GM23338 (cell line): ENCODE results near the gene SFSWAP. TPM values are rescaled to one million over a fixed set of nuclear protein-coding genes. Genes with fewer than 3 reads are reported as not detected.

Source experiments
- ATAC-seq: fragments of 200-7000 bp; cut with Tn5 transposase; 3 replicates; pipeline ENCODE4 v1.9.1; 2020
- DNase-seq: peaks from one replicate; pipeline ENCODE4 v3.0.0-alpha.2; 2015; ENCODE audit warnings: low spot score
- H2AFZ ChIP-seq: fragments of 200-600 bp; sonication (generic); 2 replicates; pipeline ENCODE4 v1.8.0; 2016; ENCODE audit warnings: antibody characterized with exemption, mild to moderate bottlenecking, moderate library complexity
- H3F3A ChIP-seq: fragments of 200-600 bp; sonication (generic); replicated peaks from 2 replicates; pipeline ENCODE4 v1.8.0; 2017; ENCODE audit warnings: antibody characterized with exemption, mixed run types, low read depth
- H3K27ac ChIP-seq: fragments of 200-600 bp; sonication (generic); 2 replicates; pipeline ENCODE4 v1.6.1; 2016; ENCODE audit warnings: low read depth
- H3K27me3 ChIP-seq: fragments of 200-600 bp; sonication (generic); 2 replicates; pipeline ENCODE4 v1.8.0; 2016; ENCODE audit warnings: mild to moderate bottlenecking, mixed run types, moderate library complexity; ENCODE audit not compliant: insufficient read depth
- H3K36me3 ChIP-seq: fragments of 200-600 bp; sonication (generic); 2 replicates; pipeline ENCODE4 v1.8.0; 2016; ENCODE audit warnings: mild to moderate bottlenecking; ENCODE audit not compliant: insufficient read depth
- H3K4me1 ChIP-seq: fragments of 200-600 bp; sonication (generic); 2 replicates; pipeline ENCODE4 v1.8.0; 2016; ENCODE audit warnings: mild to moderate bottlenecking, moderate library complexity; ENCODE audit not compliant: insufficient read depth
- H3K4me2 ChIP-seq: fragments of 200-600 bp; sonication (generic); 2 replicates; pipeline ENCODE4 v1.7.1; 2017; ENCODE audit warnings: mixed run types
- H3K4me3 ChIP-seq: fragments of 200-600 bp; sonication (generic); 2 replicates; pipeline ENCODE4 v1.6.1; 2016; ENCODE audit warnings: mixed run types
- H3K79me2 ChIP-seq: fragments of 200-600 bp; sonication (generic); replicated peaks from 2 replicates; pipeline ENCODE4 v1.8.0; 2017; ENCODE audit warnings: mild to moderate bottlenecking; ENCODE audit not compliant: insufficient read depth
- H3K9me2 ChIP-seq: fragments of 200-600 bp; sonication (generic); 2 replicates; pipeline ENCODE4 v1.8.0; 2017; ENCODE audit not compliant: insufficient read depth
- H4K20me1 ChIP-seq: fragments of 200-600 bp; sonication (generic); replicated peaks from 2 replicates; pipeline ENCODE4 v1.8.0; 2017; ENCODE audit warnings: mild to moderate bottlenecking; ENCODE audit not compliant: insufficient read depth
- H3K27ac Mint-ChIP-seq: 2 replicates; pipeline ENCODE4 v1.8.0; 2020; ENCODE audit warnings: inconsistent platforms, mild to moderate bottlenecking, moderate library complexity, mixed read lengths
- H3K27me3 Mint-ChIP-seq: 3 replicates; pipeline ENCODE4 v1.8.0; 2022; ENCODE audit warnings: low read depth, mild to moderate bottlenecking, moderate library complexity, mixed read lengths, inconsistent platforms; ENCODE audit not compliant: insufficient read depth, poor library complexity
- H3K36me3 Mint-ChIP-seq: 3 replicates; pipeline ENCODE4 v1.8.0; 2021; ENCODE audit warnings: low read depth, mild to moderate bottlenecking, inconsistent platforms, moderate library complexity, mixed read lengths
- H3K4me1 Mint-ChIP-seq: 3 replicates; pipeline ENCODE4 v1.8.0; 2020; ENCODE audit warnings: mild to moderate bottlenecking, inconsistent platforms, mixed read lengths
- H3K4me3 Mint-ChIP-seq: 3 replicates; pipeline ENCODE4 v1.8.0; 2021; ENCODE audit warnings: moderate library complexity, mild to moderate bottlenecking, inconsistent platforms, mixed read lengths
- H3K9me3 Mint-ChIP-seq: 3 replicates; pipeline ENCODE4 v1.8.0; 2020; ENCODE audit warnings: moderate library complexity, mild to moderate bottlenecking, inconsistent platforms, mixed read lengths
- ETS1 ChIP-seq: IDR thresholded peaks from 2 replicates; pipeline ENCODE4 v1.6.1; 2016; ENCODE audit warnings: antibody characterized with exemption
- EZH2 ChIP-seq: fragments of 200-600 bp; sonication (generic); IDR thresholded peaks from one replicate; pipeline ENCODE4 v1.8.0; 2017; ENCODE audit warnings: antibody characterized with exemption, mild to moderate bottlenecking, low read depth; ENCODE audit not compliant: unreplicated experiment
- EZH2phosphoT487 ChIP-seq: fragments of 200-600 bp; sonication (generic); IDR thresholded peaks from one replicate; pipeline ENCODE4 v1.8.1; 2018; ENCODE audit warnings: antibody characterized with exemption; ENCODE audit not compliant: unreplicated experiment
- JUNB ChIP-seq: IDR thresholded peaks from one replicate; pipeline ENCODE4 v1.6.1; 2016; ENCODE audit warnings: antibody characterized with exemption; ENCODE audit not compliant: unreplicated experiment
- NANOG ChIP-seq: IDR thresholded peaks from 2 replicates; pipeline ENCODE4 v1.6.1; 2016; ENCODE audit warnings: antibody characterized with exemption, borderline replicate concordance
- POLR2AphosphoS5 ChIP-seq: IDR thresholded peaks from 2 replicates; pipeline ENCODE4 v1.6.1; 2016; ENCODE audit warnings: antibody characterized with exemption, low read depth
- STAT1 ChIP-seq: IDR thresholded peaks from one replicate; pipeline ENCODE4 v1.6.1; 2016; ENCODE audit warnings: antibody characterized with exemption; ENCODE audit not compliant: unreplicated experiment
- ZNF114 ChIP-seq: fragments of 250-450 bp; sonication (Bioruptor Pico); IDR thresholded peaks from 2 replicates; pipeline ENCODE4 v1.5.0; 2020; ENCODE audit warnings: mild to moderate bottlenecking, moderate library complexity
- ZNF331 ChIP-seq: fragments of 250-450 bp; sonication (Bioruptor Pico); IDR thresholded peaks from 2 replicates; pipeline ENCODE4 v1.5.0; 2020; ENCODE audit warnings: low read depth, mild to moderate bottlenecking, moderate library complexity
- polyA plus RNA-seq: library from polyadenylated mRNA; unstranded; fragments of >200 nt; fragmentation: Nextera tagmentation; extraction: Ambion mirVana; gene quantifications from 2 replicates; pipeline ENCODE4 v1.2.1, GENCODE V29; 2016
- total RNA-seq: library from RNA; depleted of rRNA; stranded (reverse); fragments of >200 nt; shearing (Covaris generic); gene quantifications from 2 replicates; pipeline ENCODE4 v1.2.3, GENCODE V29; 2014
- TF ChIP-seq, protein P1 (sequence below): fragments of 250-450 bp; sonication (Bioruptor Pico); IDR thresholded peaks from 2 replicates; pipeline ENCODE4 v1.5.0; 2020; ENCODE audit warnings: mild to moderate bottlenecking, moderate library complexity

SFSWAP gene
- total and polyA plus RNA-seq, 2 experiments from 2014 or later, result 41.0 to 49.8 TPM

GRCh38 chr12:131799195-131799594 lies 88.3 kb downstream of the SFSWAP start (continued):
- TF ChIP-seq, protein P1, sequence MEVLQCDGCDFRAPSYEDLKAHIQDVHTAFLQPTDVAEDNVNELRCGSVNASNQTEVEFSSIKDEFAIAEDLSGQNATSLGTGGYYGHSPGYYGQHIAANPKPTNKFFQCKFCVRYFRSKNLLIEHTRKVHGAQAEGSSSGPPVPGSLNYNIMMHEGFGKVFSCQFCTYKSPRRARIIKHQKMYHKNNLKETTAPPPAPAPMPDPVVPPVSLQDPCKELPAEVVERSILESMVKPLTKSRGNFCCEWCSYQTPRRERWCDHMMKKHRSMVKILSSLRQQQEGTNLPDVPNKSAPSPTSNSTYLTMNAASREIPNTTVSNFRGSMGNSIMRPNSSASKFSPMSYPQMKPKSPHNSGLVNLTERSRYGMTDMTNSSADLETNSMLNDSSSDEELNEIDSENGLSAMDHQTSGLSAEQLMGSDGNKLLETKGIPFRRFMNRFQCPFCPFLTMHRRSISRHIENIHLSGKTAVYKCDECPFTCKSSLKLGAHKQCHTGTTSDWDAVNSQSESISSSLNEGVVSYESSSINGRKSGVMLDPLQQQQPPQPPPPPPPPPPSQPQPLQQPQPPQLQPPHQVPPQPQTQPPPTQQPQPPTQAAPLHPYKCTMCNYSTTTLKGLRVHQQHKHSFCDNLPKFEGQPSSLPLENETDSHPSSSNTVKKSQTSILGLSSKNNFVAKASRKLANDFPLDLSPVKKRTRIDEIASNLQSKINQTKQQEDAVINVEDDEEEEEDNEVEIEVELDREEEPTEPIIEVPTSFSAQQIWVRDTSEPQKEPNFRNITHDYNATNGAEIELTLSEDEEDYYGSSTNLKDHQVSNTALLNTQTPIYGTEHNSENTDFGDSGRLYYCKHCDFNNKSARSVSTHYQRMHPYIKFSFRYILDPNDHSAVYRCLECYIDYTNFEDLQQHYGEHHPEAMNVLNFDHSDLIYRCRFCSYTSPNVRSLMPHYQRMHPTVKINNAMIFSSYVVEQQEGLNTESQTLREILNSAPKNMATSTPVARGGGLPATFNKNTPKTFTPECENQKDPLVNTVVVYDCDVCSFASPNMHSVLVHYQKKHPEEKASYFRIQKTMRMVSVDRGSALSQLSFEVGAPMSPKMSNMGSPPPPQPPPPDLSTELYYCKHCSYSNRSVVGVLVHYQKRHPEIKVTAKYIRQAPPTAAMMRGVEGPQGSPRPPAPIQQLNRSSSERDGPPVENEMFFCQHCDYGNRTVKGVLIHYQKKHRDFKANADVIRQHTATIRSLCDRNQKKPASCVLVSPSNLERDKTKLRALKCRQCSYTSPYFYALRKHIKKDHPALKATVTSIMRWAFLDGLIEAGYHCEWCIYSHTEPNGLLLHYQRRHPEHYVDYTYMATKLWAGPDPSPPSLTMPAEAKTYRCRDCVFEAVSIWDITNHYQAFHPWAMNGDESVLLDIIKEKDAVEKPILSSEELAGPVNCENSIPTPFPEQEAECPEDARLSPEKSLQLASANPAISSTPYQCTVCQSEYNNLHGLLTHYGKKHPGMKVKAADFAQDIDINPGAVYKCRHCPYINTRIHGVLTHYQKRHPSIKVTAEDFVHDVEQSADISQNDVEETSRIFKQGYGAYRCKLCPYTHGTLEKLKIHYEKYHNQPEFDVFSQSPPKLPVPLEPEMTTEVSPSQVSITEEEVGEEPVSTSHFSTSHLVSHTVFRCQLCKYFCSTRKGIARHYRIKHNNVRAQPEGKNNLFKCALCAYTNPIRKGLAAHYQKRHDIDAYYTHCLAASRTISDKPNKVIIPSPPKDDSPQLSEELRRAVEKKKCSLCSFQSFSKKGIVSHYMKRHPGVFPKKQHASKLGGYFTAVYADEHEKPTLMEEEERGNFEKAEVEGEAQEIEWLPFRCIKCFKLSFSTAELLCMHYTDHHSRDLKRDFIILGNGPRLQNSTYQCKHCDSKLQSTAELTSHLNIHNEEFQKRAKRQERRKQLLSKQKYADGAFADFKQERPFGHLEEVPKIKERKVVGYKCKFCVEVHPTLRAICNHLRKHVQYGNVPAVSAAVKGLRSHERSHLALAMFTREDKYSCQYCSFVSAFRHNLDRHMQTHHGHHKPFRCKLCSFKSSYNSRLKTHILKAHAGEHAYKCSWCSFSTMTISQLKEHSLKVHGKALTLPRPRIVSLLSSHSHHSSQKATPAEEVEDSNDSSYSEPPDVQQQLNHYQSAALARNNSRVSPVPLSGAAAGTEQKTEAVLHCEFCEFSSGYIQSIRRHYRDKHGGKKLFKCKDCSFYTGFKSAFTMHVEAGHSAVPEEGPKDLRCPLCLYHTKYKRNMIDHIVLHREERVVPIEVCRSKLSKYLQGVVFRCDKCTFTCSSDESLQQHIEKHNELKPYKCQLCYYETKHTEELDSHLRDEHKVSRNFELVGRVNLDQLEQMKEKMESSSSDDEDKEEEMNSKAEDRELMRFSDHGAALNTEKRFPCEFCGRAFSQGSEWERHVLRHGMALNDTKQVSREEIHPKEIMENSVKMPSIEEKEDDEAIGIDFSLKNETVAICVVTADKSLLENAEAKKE (CRISPR knock-in tag), result no peak
- TF ChIP-seq JUNB (no peak), POLR2AphosphoS5 (no peak)

DNA sequence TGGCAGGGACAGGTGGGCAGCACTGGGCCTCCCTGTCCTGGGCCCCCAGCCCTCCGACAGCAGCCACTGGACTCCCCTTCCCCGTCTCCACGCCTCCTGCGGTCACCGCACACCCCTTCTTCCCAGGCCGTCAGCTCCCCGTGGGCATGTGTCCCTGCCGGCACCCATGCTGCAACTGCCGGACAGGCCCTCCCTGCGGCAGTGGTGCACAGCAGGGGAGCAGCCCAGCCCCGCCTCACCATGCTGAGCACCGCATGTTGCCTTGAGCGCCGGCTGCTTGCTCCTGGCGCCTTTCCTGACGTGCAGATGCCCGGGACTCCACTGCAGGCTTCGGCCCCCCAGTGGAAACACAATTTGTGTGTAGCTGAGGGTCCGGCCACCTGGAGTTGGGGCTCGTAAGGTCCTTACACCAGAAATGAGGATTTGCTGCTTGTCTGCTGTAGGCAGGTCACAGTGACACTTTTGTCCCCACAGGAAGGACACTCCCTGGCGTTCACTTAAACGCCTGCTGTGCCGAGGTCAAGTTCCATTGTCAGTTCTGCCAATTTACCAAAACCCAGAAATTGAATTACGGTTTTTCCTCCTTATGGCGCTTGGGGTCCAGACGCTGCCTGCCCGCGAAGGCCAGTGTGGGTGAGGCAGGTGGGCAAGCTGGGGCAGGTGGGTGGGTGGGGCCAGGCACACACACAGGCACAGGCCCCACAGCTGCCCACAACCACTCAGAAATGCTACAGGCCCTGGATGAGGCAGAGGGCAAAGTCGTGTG lies 89.1 kb downstream of the SFSWAP start:
- Mint-ChIP-seq H3K4me3 (no peak overlapping the region), H3K27ac (no peak overlapping the region), H3K27me3 (peaks cover 19% of the 10 kb centered on the region), H3K4me1 (peaks cover 16% of the 10 kb centered on the region), H3K36me3 (peaks cover 58% of the 10 kb centered on the region), H3K9me3 (no peaks in the 10 kb centered on the region)
- H3F3A ChIP-seq, result peaks cover 16% of the 10 kb centered on the region
- no peaks in the 10 kb centered on the region for H3K9me2 ChIP-seq
- H3K36me3 ChIP-seq, result peaks cover 5% of the 10 kb centered on the region; the same call in 1 of the 2 replicates
- H3K27me3 ChIP-seq, result no peaks in the 10 kb centered on the region
- no peak overlapping the region for H3K27ac ChIP-seq
- H3K4me1 ChIP-seq, result peaks cover 20% of the 10 kb centered on the region
- H3K4me2 ChIP-seq, result no peak overlapping the region
- no peak overlapping the region for H3K4me3 ChIP-seq
- DNase-seq (no peak), ATAC-seq (no peak)
- H2AFZ ChIP-seq, result no peak overlapping the region
- no peaks in the 10 kb centered on the region for H3K79me2 ChIP-seq
- no peaks in the 10 kb centered on the region for H4K20me1 ChIP-seq
- TF ChIP-seq NANOG (no peak), STAT1 (no peak), ZNF331 (no peak), EZH2 (no peak), POLR2AphosphoS5 (no peak), EZH2phosphoT487 (no peak), ZNF114 (no peak), ETS1 (no peak)
